Stimulated activated CD8-positive, alpha-beta memory T cell treated with anti-CD3 and anti-CD28 coated beads, Interleukin-15, amount 100 ng/mL, for 24 hours (primary cell): ENCODE measurements around the gene ZNF593.
A peak's percentile ranks its signal among the peaks of the same experiment; 100 is the strongest.

ENCODE experiments used
- DNase-seq: peaks from one replicate; pipeline ENCODE4 v3.0.0-alpha.2; 2020; ENCODE audit warnings: low read depth

Gene ZNF593

DNA sequence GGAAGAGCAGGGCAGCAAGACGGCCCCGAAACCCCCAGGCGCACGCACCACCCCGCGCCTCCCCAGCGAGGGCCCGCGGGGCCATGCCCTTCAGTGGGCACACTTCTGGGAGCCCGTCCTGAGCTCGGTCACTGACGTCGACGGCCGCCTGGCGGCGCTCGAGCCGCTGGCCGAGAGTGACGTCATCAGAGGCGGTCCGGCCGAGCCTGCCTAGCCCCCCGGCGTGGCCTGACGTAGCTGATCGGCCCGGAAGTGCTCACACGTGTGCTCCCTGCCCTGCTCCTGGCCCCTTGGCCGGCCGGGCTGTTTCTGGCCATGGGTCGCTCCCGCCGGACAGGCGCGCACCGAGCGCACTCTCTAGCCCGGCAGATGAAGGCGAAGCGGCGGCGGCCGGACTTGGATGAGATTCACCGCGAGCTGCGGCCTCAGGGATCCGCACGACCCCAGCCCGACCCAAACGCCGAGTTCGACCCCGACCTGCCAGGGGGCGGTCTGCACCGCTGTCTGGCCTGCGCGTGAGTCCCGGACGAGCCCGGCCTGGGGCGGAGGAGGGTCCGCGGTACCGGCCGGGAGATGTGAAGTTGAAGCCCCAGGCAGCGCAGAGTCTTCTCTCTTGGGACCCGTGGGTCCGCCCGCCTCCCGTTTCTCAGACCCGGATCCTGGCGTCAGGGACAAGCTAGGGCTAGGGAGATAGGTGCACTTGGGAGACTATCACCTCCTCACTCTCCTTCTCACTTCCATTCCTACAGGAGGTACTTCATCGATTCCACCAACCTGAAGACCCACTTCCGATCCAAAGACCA is at the start of gene ZNF593:
ZNF593 (plus strand) TSS at position 240 of the 803 bp plus-strand sequence; CDS start at position 316, 76 bp downstream.
- DNase-seq: peak; percentile 76

DNA sequence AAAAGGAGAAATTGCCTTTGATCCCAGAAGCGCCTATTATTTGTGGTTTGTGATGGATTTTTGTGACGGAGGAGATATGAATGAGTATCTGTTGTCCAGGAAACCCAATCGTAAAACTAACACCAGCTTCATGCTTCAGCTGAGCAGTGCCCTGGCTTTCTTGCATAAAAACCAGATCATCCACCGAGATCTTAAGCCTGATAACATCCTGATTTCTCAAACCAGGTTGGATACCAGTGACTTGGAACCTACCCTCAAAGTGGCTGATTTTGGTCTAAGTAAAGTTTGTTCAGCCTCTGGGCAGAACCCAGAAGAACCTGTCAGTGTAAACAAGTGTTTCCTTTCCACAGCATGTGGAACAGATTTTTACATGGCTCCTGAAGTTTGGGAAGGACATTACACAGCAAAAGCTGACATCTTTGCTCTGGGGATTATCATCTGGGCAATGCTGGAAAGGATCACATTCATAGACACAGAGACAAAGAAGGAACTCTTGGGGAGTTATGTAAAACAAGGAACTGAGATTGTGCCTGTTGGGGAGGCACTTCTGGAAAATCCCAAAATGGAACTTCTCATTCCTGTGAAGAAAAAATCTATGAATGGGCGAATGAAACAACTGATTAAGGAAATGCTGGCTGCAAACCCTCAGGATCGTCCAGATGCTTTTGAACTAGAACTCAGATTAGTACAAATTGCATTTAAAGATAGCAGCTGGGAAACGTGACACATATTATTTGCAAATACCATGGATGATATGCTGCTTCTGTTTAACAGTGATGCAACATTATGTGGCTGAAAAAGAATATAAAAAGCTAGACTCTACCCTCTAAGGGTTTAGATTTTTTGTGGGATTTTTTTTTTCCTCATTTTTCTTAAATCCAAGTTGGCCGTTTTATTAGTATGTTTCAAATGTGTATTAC is 47.6 kb upstream of the ZNF593 start:
- DNase-seq: no peak

DNA sequence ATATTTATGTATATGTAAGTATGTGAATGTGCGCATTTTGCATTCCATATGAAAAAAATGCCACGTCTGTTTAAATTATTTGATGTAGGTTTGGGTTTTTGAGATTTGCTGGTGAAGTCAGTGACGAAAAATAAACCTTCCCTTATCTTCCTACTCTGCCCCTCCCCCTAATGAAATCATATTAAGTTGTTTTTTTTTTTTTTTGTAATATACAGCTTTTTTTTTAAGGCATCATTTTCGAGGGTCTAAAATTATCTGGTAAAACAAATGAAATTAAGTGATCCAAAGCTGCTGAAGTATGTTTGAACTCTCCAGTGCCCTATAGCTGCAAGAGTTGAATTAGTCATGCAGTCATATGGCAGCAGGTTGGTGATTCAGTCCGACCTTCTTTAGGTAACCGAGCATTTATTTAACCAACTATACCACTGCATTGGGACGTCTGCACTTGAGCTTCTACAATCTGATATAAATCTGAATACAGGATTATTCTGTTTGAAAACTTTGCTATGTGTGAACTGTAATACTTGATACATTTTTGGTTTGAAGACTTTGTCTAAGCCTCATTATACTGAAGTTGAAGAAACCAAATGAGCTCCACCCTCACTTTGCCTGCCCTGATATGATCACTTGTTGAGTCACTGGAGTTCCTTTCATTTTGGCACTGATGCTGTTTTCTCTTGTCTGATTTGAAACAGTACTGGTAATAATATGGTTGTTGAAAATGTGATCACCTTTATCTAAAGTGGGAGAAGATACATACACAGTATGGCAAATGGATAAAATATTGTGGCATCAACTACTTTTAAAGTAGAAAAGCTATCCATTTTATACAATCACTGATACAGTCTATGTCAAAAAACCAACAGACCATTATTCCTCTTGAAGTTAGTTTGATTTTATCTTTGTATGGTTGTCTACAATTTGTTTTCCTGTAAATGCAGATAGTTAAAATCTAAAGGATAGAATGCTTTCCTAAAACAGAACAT is 46.4 kb upstream of the ZNF593 start:
- DNase-seq: no peak

DNA sequence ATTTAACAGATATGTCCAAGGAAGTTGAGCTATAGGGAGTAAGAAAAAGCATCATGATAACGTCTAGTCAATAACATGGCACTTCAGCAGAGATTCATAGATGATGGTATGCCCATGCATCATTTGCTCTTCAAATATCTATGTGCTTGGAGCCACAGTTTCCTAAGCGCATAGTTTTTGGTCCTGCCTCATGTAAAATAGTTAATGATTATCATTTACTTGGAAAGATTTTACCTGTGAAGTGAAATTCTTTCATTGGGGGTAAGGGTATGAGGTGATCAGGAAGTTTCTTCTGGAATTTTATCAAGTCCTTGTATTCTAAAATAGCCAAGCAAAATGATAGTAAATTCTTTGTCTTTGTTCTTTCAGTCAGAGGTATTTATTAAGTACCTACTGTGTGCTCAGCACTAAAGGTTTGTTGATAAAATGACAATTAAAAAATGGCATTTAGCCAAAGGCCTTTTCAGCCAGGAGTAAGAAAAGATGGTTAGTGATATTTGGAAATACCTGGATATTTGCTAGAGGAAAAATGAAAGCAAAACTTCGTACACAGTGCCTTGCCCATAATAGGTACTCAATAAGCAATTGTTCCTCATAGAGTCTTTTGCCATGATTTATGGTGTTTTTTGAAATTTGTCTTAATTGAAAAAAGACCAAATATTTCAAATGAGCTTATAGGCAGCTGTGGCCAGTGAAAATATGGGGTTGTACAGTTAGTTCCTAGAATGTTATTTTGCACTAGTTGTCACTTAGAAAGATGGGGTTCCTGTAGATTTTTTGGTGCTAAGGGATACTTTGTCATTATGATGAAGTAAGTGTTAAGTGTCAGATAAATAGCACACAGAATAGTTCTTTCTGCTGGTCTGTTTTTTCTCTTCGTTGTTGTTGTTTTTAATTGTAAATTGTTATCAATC is 45.0 kb upstream of the ZNF593 start:
- no peak for DNase-seq

DNA sequence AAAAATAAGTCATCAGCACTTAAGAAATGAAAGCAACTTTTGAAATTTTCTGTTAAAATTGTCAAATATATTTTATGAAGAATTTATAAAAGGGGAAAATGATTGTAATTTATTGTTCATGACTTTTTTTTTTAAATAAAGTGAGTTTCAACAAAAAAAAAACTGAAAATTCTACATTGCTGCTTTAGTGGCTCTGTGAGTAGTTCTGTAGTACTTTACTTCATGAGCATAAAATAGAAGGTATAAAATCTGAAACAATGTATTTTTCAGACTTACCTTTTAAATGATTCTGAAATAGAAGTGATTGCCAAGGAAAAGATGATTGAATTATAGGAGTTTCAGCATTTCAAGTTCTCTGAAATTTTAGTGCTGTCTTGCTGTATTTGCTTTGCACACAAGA is 44.3 kb upstream of the ZNF593 start:
- DNase-seq: no peak

DNA sequence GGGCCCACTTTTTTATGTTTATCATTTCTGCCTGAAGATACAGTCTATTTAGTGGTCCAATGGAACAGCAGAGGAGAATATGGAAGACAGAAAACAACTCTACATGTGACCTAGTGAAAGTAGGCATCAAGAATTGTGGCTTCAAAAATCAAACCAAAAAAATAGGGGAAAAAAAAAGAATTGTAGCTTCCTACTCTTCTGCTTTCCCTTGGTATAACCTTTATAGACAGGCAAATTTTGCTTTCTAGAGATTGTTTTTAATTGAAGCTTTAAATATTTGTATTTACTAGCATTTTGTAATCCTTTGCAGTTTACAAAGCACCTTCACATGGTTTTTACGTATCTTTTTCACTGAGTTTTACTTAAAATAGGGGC is 43.8 kb upstream of the ZNF593 start:
- no peak for DNase-seq

DNA sequence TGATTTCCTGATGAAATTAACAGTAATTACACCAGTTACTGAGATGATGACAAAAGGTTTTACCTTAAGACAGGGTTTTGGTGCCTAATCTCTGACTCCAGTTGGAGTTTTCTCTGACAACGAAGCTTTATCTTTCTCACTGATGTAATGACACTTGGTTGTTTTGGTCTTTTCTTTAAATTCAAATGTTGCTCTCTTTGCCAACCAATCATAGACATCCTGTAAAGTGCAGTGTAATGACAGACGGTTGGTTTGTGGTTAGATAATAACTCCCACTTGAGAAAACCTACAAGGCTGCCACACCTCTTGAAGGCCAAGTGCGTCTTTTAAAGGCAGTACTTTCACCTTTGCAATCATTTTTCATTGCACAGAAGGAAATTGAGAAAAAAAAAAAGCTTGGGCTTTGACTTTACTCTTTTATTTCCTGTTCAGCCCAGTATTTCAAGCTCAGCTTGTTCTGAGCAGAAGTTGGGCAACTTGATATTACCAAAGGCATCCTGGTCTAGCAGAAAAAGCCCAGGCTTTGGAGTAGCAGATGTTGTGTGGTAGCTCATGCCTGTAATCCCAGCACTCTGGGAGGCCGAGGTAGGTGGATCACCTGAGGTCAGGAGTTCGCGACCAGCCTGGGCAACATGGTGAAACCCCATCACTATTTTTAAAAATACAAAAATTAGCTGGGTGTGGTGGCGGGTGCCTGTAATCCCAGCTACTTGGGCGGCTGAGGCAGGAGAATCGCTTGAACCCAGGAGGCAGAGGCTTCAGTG is 43.2 kb upstream of the ZNF593 start:
- no peak for DNase-seq

DNA sequence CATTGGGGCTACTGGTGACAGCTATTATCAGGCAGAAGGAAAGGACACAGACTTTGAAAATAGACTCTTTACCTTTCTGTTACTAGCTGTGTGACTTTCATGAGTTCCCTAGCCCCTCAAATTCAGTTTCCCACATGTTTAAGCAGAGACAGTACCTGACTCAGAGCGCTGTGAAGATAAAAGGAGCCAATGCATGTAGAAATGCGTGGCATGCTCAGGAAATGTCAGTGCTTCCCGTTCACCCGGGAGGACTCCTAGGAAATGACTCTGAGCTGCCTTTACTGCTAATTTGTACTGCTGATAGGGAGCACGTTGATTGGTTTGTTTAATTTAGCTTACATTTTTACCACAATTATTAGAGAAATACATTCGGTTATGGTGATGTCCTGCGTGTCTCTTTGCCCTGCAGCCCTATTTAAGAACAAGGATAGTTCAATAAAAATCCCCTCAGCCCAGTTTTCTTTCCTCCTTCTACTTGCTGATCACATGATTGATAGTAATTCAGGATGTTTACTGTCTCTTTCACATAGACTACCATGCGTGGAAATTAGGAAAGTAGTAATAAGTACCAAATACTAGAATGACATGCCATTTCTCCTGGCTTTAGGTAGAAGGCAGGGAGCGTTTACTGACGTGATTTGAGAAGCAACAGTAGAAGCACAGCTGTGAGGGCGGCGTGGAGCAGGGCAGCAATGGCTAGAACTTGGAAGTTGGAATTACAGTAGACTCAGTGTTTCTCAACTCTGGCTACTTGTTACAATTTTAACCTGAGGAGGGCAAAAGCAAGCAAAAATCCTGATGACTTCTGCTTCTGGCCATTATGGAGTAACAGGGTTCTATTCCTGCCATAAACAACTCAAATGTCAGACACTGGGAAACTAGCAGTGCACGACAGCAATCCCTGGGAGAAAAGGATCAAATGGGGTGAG is 42.2 kb upstream of the ZNF593 start:
- no peak for DNase-seq

DNA sequence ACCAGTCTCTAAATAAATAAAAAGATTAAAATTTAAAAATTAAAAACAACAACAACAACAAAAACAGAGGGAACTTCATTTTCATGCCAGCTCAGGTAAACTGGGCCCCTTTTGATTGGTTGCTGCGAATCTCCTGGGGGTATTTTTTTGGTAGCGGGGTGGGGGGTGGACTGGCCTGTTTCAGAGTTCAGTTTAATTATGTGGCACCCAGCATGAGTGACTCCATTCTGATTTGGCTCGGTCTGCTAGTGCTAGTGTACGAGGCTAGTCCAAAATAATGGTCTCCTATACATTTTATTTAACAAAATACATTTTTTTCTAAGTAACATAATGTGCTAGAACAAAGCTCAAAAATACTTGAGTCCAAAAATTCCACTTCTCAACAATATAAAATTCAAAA is 39.9 kb upstream of the ZNF593 start:
- no peak for DNase-seq

DNA sequence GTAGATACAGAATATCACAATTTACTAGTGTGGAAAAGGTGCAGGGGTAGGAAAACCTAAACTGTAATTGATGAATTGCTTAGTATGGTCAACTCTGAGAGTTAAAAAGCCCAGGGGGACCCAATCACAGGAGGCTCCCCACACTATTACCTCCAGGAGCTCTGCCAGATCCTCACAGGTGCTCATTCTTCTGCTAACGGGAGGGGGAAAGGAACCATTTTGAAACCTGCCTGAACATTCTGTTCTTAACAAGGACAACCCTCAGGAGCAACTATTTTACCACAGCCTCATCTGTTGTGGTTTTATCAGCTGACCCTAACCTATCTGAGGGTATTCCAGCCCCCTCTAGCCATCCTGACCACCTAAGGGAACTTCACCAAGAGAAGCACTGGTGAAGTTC is 39.0 kb upstream of the ZNF593 start:
- DNase-seq: no peak

DNA sequence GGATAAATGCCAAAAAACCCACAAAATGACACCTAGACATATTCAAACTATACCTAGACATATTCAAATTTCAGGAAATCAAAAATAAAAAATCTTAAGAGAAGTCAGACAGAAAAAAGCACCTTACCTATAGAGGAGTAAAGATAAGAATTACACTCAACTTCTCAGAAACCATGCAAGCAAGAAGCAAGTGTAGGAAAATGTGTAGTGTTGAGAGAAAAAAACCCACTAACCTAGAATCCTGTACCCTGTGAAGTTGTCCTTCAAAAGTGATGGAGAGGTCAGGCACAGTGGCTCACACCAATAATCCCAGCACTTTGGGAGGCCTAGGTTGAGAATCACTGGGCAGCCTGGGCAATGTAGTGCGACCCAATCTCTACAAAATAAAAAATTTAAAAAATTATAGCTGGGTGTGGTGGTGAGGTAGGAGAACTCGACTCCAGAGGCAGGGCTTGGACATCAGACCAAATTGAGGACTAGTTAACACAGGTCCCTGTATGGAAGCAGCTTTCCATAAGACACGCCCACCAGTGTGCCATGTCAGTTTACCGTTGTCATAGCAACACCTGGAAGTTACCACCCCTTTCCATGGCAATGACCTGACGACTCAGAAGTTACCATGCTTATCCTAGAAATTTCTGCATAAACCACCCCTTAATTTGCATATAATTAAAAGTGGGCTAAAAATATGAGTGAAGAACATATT is 37.4 kb upstream of the ZNF593 start:
- DNase-seq: no peak

DNA sequence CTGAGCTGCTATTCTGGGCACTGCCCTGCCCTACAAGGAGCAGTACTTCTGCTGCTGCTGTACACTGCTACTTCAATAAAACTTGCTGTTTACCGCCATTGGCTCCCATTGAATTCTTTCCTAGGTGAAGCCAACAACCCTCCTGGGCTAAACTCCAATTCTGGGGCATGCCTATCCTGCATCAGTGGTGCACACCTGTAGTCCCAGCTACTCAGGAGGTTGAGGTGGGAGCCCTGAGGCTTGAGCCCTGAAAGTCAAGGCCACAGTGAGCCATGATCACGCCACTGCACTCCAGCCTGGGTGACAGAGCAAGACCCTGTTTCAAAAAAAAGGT is 36.9 kb upstream of the ZNF593 start:
- no peak for DNase-seq

DNA sequence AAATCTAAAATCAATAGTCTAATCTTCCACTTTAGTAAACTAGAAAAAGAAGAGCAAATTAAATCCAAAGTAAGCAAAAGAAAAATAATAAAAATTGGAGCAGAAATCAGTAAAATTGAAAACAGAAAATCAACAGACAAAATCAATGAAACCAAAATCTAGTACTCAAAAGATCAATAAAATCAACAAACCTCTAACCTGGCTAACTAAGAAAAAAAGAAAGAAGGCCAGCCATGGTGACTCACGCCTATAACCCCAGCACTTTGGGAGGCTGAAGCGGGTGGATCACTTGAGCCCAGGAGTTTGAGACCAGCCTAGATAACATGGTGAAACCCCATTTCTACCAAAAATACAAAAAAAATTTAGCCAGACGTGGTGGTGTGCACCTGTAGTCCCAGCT is 35.2 kb upstream of the ZNF593 start:
- DNase-seq: no peak

DNA sequence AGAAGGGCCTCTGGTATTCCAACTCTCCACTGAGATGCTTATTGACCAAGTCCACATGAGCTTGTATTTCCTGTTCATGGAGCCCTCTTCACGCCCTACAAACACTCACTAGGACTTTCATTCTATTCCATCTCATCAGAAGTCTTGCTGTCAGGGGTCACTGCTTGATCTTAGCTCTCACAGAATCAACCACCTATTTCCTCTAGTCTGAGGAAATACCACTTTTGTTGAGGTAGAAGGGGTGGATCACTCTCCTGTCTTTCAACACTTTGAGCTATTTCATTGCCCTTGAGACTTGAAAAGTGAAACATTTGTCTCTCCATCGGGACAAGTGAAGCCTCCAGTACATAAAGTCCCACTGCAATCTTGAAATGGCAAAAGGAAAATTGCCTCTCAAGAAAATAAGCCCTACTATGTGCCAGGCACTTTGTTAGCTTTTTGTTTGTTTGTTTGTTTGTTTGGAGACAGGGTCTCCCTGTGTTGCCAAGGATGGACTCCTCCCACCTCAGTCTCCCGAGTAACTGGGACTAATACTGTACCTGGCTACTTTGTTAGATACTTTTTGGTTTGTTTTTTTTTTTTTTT is 30.6 kb upstream of the ZNF593 start:
- DNase-seq: no peak

DNA sequence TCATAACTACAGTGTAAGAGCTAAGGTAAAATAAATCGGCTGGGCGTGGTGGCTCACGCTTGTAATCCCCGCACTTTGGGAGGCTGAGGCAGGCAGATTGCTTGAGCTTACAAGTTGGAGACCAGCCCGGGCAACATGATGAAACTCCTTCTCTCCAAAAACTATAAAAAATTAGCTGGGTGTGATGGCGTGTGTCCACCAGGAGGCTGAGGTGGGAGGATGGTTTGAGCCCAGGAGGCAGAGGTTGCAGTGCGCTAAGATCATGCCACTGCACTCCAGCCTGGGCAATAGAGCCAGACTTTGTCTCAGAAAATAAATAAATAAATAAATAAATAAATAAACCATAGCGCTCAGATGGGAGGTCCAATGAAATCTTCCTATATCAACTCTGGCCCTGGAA is 27.5 kb upstream of the ZNF593 start:
- no peak for DNase-seq

DNA sequence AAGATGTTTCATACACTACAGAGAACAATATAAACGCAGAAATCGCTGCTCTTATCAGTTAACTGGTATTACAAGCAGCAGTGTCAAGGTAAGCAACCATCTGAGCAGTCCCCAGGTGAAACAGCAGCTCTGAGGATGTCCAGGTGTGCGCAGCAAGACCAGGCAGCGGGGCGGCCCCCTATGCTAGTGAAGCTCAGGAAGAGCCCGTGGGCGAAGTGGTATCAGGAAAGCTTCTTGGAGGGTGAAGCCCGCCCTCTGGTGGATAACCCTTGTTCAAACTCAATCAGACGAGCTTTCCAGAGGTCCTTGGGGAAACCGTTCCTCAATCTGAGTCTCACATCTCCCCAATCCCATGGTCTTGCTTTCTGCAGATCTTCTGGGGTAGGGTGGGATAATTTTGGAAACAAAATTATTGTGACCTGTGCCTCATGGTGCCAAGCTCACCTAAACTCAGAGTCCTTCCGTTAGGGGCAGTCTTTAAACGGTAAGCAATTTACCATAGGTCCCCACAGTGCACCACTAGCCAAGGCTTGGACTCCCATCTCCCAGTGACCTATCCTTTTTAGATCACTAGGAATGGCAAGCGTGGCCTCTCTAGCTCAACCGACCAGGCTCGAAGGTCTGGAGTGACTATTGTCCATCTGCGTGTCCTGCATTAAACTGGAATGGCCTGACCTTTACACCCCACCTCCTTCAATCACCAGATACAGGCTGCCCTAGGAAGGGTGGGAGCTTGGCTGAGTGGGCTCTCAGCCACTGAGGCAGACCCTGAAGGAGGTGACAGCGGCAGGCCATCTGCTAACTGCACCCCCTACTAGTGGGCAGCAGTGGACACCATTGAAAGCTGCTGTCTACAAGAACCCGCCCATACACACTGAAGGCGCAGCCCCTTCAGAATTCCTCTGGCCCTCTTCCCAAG is 24.4 kb upstream of the ZNF593 start:
- no peak for DNase-seq

DNA sequence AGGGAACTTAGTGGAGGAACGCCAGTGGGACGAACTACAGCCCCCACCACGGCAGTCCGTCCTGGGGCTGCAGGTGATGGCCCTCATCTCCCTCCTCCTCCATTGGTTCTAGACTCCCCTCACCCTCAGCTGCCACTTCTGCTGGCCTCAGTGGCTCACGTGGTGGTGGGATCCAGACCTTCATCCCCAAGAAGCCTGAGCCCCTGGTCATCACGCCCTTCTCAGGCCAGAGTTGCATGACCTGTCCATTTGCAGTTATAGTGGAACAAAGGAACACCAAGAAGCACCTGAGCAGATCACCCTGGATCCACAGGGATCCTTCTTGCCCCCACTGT is 23.8 kb upstream of the ZNF593 start:
- no peak for DNase-seq
